Mucosa of rectum (tissue), 2 donors: ENCODE measurements around the gene CAPZB.

Experiments
- H3K27ac ChIP-seq, 2 donors: one replicate each; pipeline ENCODE4 v1.7.0; 2013; ENCODE audit warnings: inconsistent platforms in 2 of 2, low read depth in 2 of 2, low read length in 2 of 2
- H3K27me3 ChIP-seq, 2 donors: one replicate each; pipeline ENCODE4 v1.7.0; 2013; ENCODE audit warnings: low read length in 2 of 2; ENCODE audit not compliant: control insufficient read depth in 2 of 2, insufficient read depth in 2 of 2
- H3K36me3 ChIP-seq, 2 donors: one replicate each; pipeline ENCODE4 v1.7.0; 2013; ENCODE audit warnings: low read length in 2 of 2; ENCODE audit not compliant: control insufficient read depth in 2 of 2, insufficient read depth in 2 of 2
- H3K4me1 ChIP-seq, 2 donors: one replicate each; pipeline ENCODE4 v1.7.0; 2013; ENCODE audit warnings: low read length in 2 of 2, mild to moderate bottlenecking in 1 of 2; ENCODE audit not compliant: control insufficient read depth in 2 of 2, insufficient read depth in 2 of 2
- H3K4me3 ChIP-seq, 2 donors: one replicate each; pipeline ENCODE4 v1.7.0; 2013; ENCODE audit warnings: low read length in 2 of 2
- H3K9ac ChIP-seq, 2 donors: one replicate each; pipeline ENCODE4 v1.7.0; 2013; ENCODE audit warnings: low read length in 2 of 2, low read depth in 1 of 2, mild to moderate bottlenecking in 1 of 2
- H3K9me3 ChIP-seq, 2 donors: one replicate each; pipeline ENCODE4 v1.7.0; 2013; ENCODE audit warnings: low read length in 2 of 2; ENCODE audit not compliant: control insufficient read depth in 2 of 2
- donor health status: healthy.
- donor health status: Normal muscosa, but diverticular disease.

The CAPZB gene

DNA sequence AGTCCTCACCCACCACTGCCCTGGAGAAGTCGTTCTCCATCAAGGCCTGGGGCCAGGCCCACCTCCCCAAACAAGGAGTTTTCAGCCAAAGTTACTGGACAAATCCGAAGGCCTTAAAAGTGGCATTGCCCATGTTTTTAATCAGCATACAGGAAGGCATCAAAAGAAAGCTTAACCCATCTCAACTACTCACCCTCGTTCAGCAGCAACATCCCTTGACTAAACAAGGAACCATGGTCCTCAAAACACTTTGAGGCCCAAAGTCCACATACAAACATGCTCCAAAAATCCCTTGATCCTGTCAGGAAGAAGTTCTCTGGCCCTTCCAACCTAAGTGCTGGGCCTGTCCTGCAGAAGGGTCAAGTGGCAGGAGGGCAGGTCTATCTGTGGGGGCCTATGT is 1.6 kb downstream of the CAPZB start:
- Histone ChIP-seq H3K36me3 (peaks cover 4 to 18% of the 10 kb centered on the region in 2 donors), H3K4me3 (peak overlapping the region; percentile 88 to 98), H3K27me3 (no peaks in the 10 kb centered on the region), H3K9ac (peak overlapping the region; percentile 98 to 100), H3K27ac (peak overlapping the region; percentile 97 to 98), H3K4me1 (peaks cover 43 to 55% of the 10 kb centered on the region in 2 donors), H3K9me3 (no peaks in the 10 kb centered on the region)

DNA sequence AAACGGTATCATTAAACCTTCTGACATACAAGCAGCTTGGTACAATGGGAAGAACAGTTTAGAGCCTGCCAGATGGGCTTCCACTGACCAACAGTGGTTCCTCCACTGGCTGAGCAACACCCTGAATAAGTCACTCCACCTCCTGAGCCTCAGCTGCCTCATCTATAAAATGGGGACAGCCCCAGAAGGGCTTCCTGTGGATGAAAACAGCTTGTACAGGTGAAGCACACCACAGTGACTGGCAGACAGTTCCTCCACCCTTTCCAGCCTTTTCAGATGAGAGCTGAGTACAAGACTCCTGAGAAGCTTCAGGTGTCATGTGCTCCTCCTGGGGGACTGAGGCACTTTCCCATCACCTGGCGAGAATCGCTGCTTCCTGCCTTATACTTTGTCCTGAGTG is 2.1 kb downstream of the CAPZB start:
- H3K27me3 ChIP-seq: no peaks in the 10 kb centered on the region
- H3K4me1 ChIP-seq: peaks cover 47 to 58% of the 10 kb centered on the region in 2 donors
- H3K9me3 ChIP-seq: no peaks in the 10 kb centered on the region
- H3K9ac ChIP-seq: peak overlapping the region; percentile 98 to 100
- H3K27ac ChIP-seq: peak overlapping the region; percentile 97 to 98
- H3K36me3 ChIP-seq: peaks cover 8 to 18% of the 10 kb centered on the region in 2 donors
- H3K4me3 ChIP-seq: peak overlapping the region; percentile 44 to 88

DNA sequence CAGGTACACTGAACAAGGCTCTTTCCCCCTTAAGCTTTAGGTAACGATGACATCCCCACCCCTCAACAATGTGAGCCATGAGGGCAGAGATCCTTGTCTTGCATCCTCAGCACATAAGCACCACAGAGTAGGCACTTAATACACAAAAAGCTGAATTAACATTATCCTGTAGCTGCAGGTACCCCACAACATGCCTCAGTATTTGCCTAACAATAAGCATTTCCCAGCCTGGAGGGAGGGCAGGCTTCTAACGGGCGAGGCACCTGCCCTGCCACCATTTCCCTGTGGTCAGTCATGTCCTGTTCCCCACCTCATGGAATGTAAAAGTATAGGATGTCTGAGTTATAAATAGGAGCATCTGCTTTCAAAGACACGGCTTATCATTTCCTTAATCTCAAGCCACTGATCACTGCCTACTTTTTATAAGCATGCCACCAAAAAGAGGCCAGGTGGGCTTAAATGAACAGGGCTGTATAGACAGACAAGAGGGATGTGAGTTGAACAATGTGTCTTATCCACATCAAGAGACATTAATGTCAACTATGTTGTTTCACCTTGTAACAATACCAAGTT is 3.4 kb downstream of the CAPZB start:
- Histone ChIP-seq H3K27ac (peak overlapping the region in 1 of 2 donors; percentile 26), H3K9ac (no peak overlapping the region)

DNA sequence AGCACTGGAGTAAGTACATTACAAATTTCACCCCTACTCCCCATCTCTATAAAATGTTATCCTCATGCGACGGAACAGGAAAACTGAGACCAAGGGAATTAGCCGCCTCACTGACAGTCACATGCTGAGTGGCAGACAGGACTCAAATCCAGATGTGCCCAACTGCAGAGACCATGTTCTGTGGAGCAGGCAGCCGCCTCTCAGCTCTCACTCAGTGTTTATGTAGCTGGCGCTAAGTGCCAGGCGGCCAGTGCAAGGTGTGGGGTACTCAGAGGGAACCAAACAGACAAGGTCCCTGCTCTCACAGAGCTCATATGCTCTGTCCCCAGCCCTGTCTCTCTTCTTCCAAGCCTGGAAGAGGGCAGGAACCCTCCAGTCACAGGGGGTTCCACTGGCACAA is 5.1 kb downstream of the CAPZB start:
- no peak overlapping the region for H3K27ac ChIP-seq
- H3K9ac ChIP-seq: peak overlapping the region in 1 of 2 donors; percentile 36
- H3K4me3 ChIP-seq: no peak overlapping the region

More for the DNA sequence above, 3.4 kb downstream of the CAPZB start:
- peaks cover 59 to 63% of the 10 kb centered on the region in 2 donors for H3K4me1 ChIP-seq
- peaks cover 11 to 18% of the 10 kb centered on the region in 2 donors for H3K36me3 ChIP-seq
- no peak overlapping the region for H3K4me3 ChIP-seq
- no peaks in the 10 kb centered on the region for H3K9me3 ChIP-seq
- H3K27me3 ChIP-seq: no peaks in the 10 kb centered on the region

DNA sequence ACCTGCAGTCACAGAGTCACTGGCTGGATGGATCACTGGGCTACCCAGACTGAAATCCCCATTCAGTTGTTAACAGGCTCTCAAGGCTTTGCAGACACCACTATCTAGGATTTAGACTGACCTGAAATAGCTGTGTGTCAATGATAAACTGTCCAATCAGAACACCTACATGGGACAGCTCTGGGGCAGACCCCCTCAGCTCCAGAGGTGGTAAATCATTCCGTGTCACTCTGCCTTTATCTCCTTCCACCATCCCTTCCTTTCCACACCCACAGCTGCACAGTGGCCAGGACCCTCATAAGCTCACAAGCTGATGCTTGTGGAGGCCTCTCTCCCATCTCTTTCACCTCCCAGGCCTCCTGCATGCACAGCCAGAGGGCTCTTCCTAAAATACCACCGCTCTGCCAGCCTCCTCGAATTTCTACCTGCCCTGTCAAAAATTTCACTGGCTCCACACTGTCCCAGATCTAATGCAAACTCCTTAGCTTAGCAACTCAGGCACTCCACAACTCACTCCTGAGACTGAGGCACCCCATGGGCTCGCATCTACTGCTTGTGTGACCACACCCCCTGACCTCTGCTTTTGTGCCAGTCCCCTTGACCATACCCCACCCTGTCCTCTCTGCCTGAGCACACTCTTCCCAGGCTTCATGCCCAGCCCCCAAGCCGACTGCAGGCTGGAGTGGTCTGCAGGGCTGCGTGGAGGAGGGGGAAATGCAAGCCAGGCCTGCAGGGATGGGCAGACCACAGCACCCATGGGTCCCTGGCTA is 5.8 kb downstream of the CAPZB start:
- Histone ChIP-seq H3K9ac (no peak overlapping the region), H3K4me1 (peaks cover 68 to 72% of the 10 kb centered on the region in 2 donors), H3K27ac (peak overlapping the region in 1 of 2 donors; percentile 44), H3K4me3 (no peak overlapping the region), H3K9me3 (no peaks in the 10 kb centered on the region), H3K36me3 (peaks cover 16 to 18% of the 10 kb centered on the region in 2 donors), H3K27me3 (no peaks in the 10 kb centered on the region)

More for the DNA sequence above, 5.1 kb downstream of the CAPZB start:
- Histone ChIP-seq H3K4me1 (peaks cover 67 to 72% of the 10 kb centered on the region in 2 donors), H3K9me3 (no peaks in the 10 kb centered on the region), H3K36me3 (peaks cover 14 to 18% of the 10 kb centered on the region in 2 donors), H3K27me3 (no peaks in the 10 kb centered on the region)

DNA sequence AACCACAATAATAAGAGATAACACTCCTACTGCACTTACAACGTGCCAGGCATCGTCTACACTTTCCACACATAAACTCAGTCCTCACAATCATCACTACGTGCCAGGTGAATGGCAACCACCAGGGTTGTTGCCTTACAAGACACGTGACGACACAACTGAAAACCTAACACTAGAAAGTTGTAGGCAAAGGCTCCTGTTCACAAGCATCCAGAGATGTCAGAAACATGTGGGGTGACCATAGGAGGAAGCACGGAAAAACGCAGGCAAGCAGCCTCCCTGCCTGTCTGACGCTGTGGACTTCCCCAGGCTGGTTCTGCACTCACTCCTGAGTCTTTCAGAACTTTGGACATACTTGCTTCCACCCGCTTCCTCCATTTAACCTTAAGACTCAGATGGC is 7.0 kb downstream of the CAPZB start:
- H3K4me1 ChIP-seq: peaks cover 59 to 61% of the 10 kb centered on the region in 2 donors
- no peaks in the 10 kb centered on the region for H3K27me3 ChIP-seq
- no peaks in the 10 kb centered on the region for H3K9me3 ChIP-seq
- H3K9ac ChIP-seq: no peak overlapping the region
- H3K27ac ChIP-seq: peak overlapping the region; percentile 52 to 77
- peaks cover 14 to 16% of the 10 kb centered on the region in 2 donors for H3K36me3 ChIP-seq
- no peak overlapping the region for H3K4me3 ChIP-seq

DNA sequence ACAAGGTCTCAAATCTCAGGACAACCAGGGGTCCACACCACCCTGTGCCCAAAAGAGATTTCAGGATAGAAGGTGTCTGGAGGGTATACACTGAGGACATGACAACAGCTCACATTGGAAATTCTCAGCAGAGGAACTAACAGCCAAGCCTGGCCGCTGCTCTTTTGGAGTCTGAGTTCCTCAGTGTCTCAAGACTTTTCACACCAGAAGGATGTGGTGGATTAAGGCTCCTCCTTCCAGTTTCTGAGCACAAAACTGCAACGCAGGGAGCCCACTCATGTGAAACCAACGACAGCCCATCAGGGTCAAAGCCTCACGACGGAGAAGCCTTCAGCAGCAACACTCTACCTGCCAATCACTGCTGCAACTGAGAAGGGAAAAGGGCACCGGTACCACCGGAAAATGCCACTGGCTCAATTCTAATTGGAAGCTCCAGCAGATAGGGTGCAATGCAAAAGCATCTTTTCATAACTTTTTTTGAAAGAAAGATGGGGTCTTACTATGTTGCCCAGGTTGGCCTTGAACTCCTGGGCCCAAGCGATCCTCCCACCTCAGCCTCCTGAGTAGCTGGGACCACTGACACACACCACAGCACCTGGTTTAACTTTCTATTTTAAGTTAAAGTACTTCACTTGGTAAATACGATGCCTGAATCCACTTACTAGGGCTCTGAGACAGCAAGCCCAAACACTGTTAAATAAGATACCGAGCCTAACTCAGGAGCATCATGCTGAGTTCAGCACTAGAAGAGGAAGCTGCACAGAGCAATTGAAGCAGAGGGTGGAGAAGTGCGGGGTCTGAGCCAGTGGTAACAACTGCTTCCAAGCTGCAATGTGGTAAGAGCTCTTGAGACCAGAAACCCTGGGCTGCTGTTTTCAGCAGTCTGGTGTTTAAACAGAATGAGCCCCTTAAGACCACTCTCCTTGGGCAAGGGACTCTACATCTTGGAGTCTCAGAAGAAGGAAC is 7.8 kb downstream of the CAPZB start:
- H3K4me1 ChIP-seq: peaks cover 51 to 60% of the 10 kb centered on the region in 2 donors
- peaks cover 14 to 16% of the 10 kb centered on the region in 2 donors for H3K36me3 ChIP-seq
- peak overlapping the region; percentile 52 to 77 for H3K27ac ChIP-seq
- no peaks in the 10 kb centered on the region for H3K9me3 ChIP-seq
- H3K27me3 ChIP-seq: no peaks in the 10 kb centered on the region
- H3K9ac ChIP-seq: peak overlapping the region; percentile 26 to 38
- H3K4me3 ChIP-seq: peak overlapping the region; percentile 5 to 48

DNA sequence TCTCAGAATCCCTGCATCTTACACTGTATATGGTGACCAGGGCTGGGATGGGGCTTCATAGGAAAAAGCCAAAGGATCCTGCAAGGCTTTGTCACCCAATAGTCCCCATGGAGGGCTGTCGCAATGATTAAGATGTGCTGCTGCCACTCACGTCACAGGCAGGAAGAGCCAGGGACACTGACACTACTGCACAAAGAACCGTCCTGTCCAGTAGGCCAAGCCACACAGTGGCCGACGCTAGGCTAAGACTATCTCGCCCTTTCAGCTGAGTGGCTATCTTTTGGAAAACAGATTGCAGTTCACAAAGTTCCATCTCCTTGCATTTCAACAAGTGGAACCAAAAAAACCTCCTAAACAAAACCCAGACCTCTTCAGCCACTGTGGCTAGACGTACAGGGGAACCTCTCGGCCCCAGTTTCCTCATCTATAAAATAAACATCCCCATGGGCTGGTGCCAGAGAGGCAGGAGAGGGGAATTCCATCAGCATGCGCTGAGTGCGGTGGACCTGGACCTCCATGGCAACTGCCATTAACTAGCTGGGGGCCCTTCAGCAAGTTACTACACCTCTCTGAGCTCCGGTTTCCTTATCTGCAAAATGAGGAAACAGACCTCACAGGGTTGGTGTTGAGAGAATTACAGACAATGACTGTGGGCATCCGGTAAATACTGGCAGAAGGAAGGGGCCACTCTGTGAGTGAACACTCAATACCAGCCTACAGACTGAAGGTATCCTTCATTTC is 8.7 kb downstream of the CAPZB start:
- no peaks in the 10 kb centered on the region for H3K9me3 ChIP-seq
- H3K4me1 ChIP-seq: peaks cover 44 to 54% of the 10 kb centered on the region in 2 donors
- H3K27me3 ChIP-seq: no peaks in the 10 kb centered on the region
- H3K4me3 ChIP-seq: peak overlapping the region; percentile 5 to 48
- H3K27ac ChIP-seq: peak overlapping the region; percentile 52 to 77
- H3K9ac ChIP-seq: peak overlapping the region; percentile 32 to 38
- peaks cover 15 to 17% of the 10 kb centered on the region in 2 donors for H3K36me3 ChIP-seq

DNA sequence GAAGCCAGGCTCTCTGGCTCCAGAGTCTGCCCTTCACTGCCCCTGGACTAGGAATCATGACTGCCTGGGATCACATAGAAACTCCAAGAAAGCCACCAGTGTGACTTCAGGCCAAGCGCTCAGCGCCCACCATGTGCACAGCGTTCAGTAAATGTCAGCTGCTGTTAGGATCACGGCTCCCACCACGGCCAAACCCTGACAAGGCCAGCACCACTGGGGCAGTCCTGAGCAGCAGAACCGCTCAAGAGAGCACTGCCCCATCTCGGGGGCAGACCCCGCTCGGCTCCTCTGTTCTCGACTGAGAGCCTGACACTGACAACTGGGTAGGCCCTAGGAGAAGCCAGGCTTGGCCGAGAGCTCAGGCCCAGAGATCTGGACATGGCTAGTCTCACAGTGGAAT is 10.0 kb downstream of the CAPZB start:
- H3K27me3 ChIP-seq: no peaks in the 10 kb centered on the region
- H3K36me3 ChIP-seq: peaks cover 15 to 25% of the 10 kb centered on the region in 2 donors
- H3K9ac ChIP-seq: no peak overlapping the region
- no peak overlapping the region for H3K4me3 ChIP-seq
- H3K4me1 ChIP-seq: peaks cover 42 to 47% of the 10 kb centered on the region in 2 donors
- no peaks in the 10 kb centered on the region for H3K9me3 ChIP-seq
- no peak overlapping the region for H3K27ac ChIP-seq
